Measurements from ENCODE around the gene ATL2.

ATL2 gene

GRCh38 chr2:38261569-38262068 is 115.5 kb downstream of the ATL2 start:
- no peaks in the 10 kb centered on the region for H3K79me2 ChIP-seq (ENCODE audit: insufficient read depth, low read length)
- H3K9ac ChIP-seq (ENCODE audit: low read length): no peak overlapping the region
- H3K36me3 ChIP-seq (ENCODE audit: insufficient read depth, low read length): no peaks in the 10 kb centered on the region; the same call in 1 of the 2 replicates
- H2AFZ ChIP-seq (ENCODE audit: low read length): no peak overlapping the region
- no peak overlapping the region for H3K4me3 ChIP-seq (ENCODE audit: low read depth, low read length, poor library complexity, severe bottlenecking)
- H3K27me3 ChIP-seq (ENCODE audit: insufficient read depth, low read length): 0 out of 2 replicates have a peak, but pooled peaks cover 6% of the 10 kb centered on the region
- no peak overlapping the region for H3K27ac ChIP-seq (ENCODE audit: low read depth, low read length, poor library complexity, severe bottlenecking)
- no peaks in the 10 kb centered on the region for H3K4me1 ChIP-seq (ENCODE audit: insufficient read depth, low read length, severe bottlenecking)
- H3K4me2 ChIP-seq (ENCODE audit: low read length): no peak overlapping the region
- H3K9me3 ChIP-seq (ENCODE audit: low read length): no peaks in the 10 kb centered on the region
- no peaks in the 10 kb centered on the region for H3K9me2 ChIP-seq (ENCODE audit: low read depth, low read length)
- TF ChIP-seq CTCF (IDR thresholded peaks at IDR 0.05; ENCODE audit: low read length) (no peak), EZH2 (IDR thresholded peaks at IDR 0.05; ENCODE audit: borderline replicate concordance, low read length) (no peak)
- H3F3A ChIP-seq (ENCODE audit: insufficient read depth, low read length): no peaks in the 10 kb centered on the region
- no peaks in the 10 kb centered on the region for H4K20me1 ChIP-seq (ENCODE audit: insufficient read depth, low read length)

- H4K20me1 ChIP-seq (ENCODE audit: insufficient read depth, low read length): no peaks in the 10 kb centered on the region
- H3K27ac ChIP-seq (ENCODE audit: low read depth, low read length, poor library complexity, severe bottlenecking): no peak overlapping the region
- no peaks in the 10 kb centered on the region for H3F3A ChIP-seq (ENCODE audit: insufficient read depth, low read length)
- no peaks in the 10 kb centered on the region for H3K4me1 ChIP-seq (ENCODE audit: insufficient read depth, low read length, severe bottlenecking)
- no peak overlapping the region for H3K4me3 ChIP-seq (ENCODE audit: low read depth, low read length, poor library complexity, severe bottlenecking)
- H3K4me2 ChIP-seq (ENCODE audit: low read length): no peak overlapping the region
- TF ChIP-seq EZH2 (IDR thresholded peaks at IDR 0.05; ENCODE audit: borderline replicate concordance, low read length): no peak
- no peak for TF ChIP-seq CTCF (IDR thresholded peaks at IDR 0.05; ENCODE audit: low read length)
- no peak overlapping the region for H2AFZ ChIP-seq (ENCODE audit: low read length)
- H3K9me3 ChIP-seq (ENCODE audit: low read length): no peaks in the 10 kb centered on the region
- H3K9me2 ChIP-seq (ENCODE audit: low read depth, low read length): no peaks in the 10 kb centered on the region
- 0 out of 2 replicates have a peak, but pooled peaks cover 6% of the 10 kb centered on the region for H3K27me3 ChIP-seq (ENCODE audit: insufficient read depth, low read length)
- no peaks in the 10 kb centered on the region for H3K79me2 ChIP-seq (ENCODE audit: insufficient read depth, low read length)
- no peaks in the 10 kb centered on the region for H3K36me3 ChIP-seq (ENCODE audit: insufficient read depth, low read length)
- H3K9ac ChIP-seq (ENCODE audit: low read length): no peak overlapping the region
Measured at GRCh38 chr2:38260972-38261371, 116.1 kb downstream of the ATL2 start.

- Histone ChIP-seq H3K4me3 (ENCODE audit: low read depth, low read length, poor library complexity, severe bottlenecking) (no peak overlapping the region), H3K4me1 (ENCODE audit: insufficient read depth, low read length, severe bottlenecking) (no peaks in the 10 kb centered on the region), H3K9me2 (ENCODE audit: low read depth, low read length) (no peaks in the 10 kb centered on the region), H3K9ac (ENCODE audit: low read length) (no peak overlapping the region), H3K9me3 (ENCODE audit: low read length) (no peaks in the 10 kb centered on the region), H3F3A (ENCODE audit: insufficient read depth, low read length) (no peaks in the 10 kb centered on the region), H3K36me3 (ENCODE audit: insufficient read depth, low read length) (no peaks in the 10 kb centered on the region), H3K4me2 (ENCODE audit: low read length) (no peak overlapping the region), H3K27ac (ENCODE audit: low read depth, low read length, poor library complexity, severe bottlenecking) (no peak overlapping the region), H3K27me3 (ENCODE audit: insufficient read depth, low read length) (0 out of 2 replicates have a peak, but pooled peaks cover 6% of the 10 kb centered on the region), H3K79me2 (ENCODE audit: insufficient read depth, low read length) (no peaks in the 10 kb centered on the region), H4K20me1 (ENCODE audit: insufficient read depth, low read length) (no peaks in the 10 kb centered on the region), H2AFZ (ENCODE audit: low read length) (no peak overlapping the region)
- TF ChIP-seq CTCF (IDR thresholded peaks at IDR 0.05; ENCODE audit: low read length): no peak
- no peak for TF ChIP-seq EZH2 (IDR thresholded peaks at IDR 0.05; ENCODE audit: borderline replicate concordance, low read length)
Measured at GRCh38 chr2:38260469-38260868, 116.6 kb downstream of the ATL2 start.
